CD4-positive, alpha-beta T cell (primary cell): ENCODE data around the gene COX7A2. TPM values are rescaled to one million over a fixed set of nuclear protein-coding genes. Genes with fewer than 3 reads are reported as not detected.

ENCODE experiments used
- ATAC-seq: fragments of 200-7000 bp; cut with Tn5 transposase; one replicate; pipeline ENCODE4 v1.10.0; 2022; ENCODE audit warnings: mild to moderate bottlenecking; ENCODE audit not compliant: poor library complexity
- CTCF ChIA-PET: fragments of 350-600 bp; sonication (Branson Sonifier 250); formaldehyde crosslinking; loops from one replicate; lab custom pipeline; 2021; ENCODE audit warnings: antibody characterized with exemption, inconsistent platforms; lab: Charles Lee
- POLR2A ChIA-PET: fragments of 350-600 bp; sonication (Branson Sonifier 250); formaldehyde crosslinking; loops from one replicate; lab custom pipeline; 2021; ENCODE audit warnings: antibody characterized with exemption, inconsistent platforms; lab: Charles Lee
- DNase-seq, 14 experiments: peaks; one replicate each; pipeline ENCODE4 v3.0.0-alpha.2; 2013 to 2020; ENCODE audit warnings: mixed read lengths in 2 of 14
- H3K27ac ChIP-seq, 2 donors: one replicate each; pipeline versions ENCODE4 v1.5.1 to v1.7.0; 2013; ENCODE audit warnings: low read length in 2 of 2, low read depth in 1 of 2, mild to moderate bottlenecking in 1 of 2
- H3K27me3 ChIP-seq, 2 experiments: 1 replicate in 1 of 2; 2 replicates in 1 of 2; pipeline versions ENCODE4 v1.6.1 to v1.7.0; 2013; ENCODE audit warnings: low read length in 2 of 2, control low read depth in 1 of 2, mild to moderate bottlenecking in 1 of 2, moderate library complexity in 1 of 2; ENCODE audit not compliant: insufficient read depth in 2 of 2, control insufficient read depth in 1 of 2
- H3K36me3 ChIP-seq: one replicate; pipeline ENCODE4 v1.6.1; 2013; ENCODE audit warnings: low read length, control low read depth; ENCODE audit not compliant: insufficient read depth
- H3K4me1 ChIP-seq: one replicate; pipeline ENCODE4 v1.6.1; 2013; ENCODE audit warnings: low read length, control low read depth; ENCODE audit not compliant: insufficient read depth
- H3K4me3 ChIP-seq: one replicate; pipeline ENCODE4 v1.5.1; 2013; ENCODE audit warnings: mild to moderate bottlenecking, low read length, moderate library complexity
- H3K9me3 ChIP-seq, 2 experiments: 1 replicate in 1 of 2; 2 replicates in 1 of 2; pipeline versions ENCODE4 v1.6.1 to v1.7.0; 2013; ENCODE audit warnings: low read length in 2 of 2, mild to moderate bottlenecking in 2 of 2, control low read depth in 1 of 2, moderate library complexity in 1 of 2; ENCODE audit not compliant: control insufficient read depth in 1 of 2, insufficient read depth in 1 of 2
- H3K27ac Mint-ChIP-seq: one replicate; pipeline ENCODE4 v1.8.0; 2020; ENCODE audit warnings: mixed read lengths
- H3K27me3 Mint-ChIP-seq: one replicate; pipeline ENCODE4 v1.8.0; 2021; ENCODE audit warnings: mixed read lengths
- H3K36me3 Mint-ChIP-seq: one replicate; pipeline ENCODE4 v1.8.0; 2021; ENCODE audit warnings: low read depth, mixed read lengths
- H3K4me1 Mint-ChIP-seq: one replicate; pipeline ENCODE4 v1.8.0; 2021; ENCODE audit warnings: low read depth, mixed read lengths
- H3K4me3 Mint-ChIP-seq: one replicate; pipeline ENCODE4 v1.8.0; 2020; ENCODE audit warnings: mild to moderate bottlenecking, mixed read lengths
- H3K9me3 Mint-ChIP-seq: one replicate; pipeline ENCODE4 v1.8.0; 2020; ENCODE audit warnings: mixed read lengths
- intact Hi-C, 2 experiments: fragments of 100-400 bp; cut with DNase I in 1 of 2; cut with micrococcal nuclease in 1 of 2; formaldehyde crosslinking; loops; one replicate each; pipeline versions ENCODE4 v1.15.1 to v1.9.0; 2023 to 2025; cut with DNase I, micrococcal nuclease
- total RNA-seq, 174 experiments: library from RNA in 2 of 174; stranded (reverse) in 2 of 174; gene quantifications; one replicate each; pipeline ENCODE4 v1.2.3 and lab custom pipeline; 2021 to 2026
- TF ChIP-seq, protein P1 (sequence below): fragments of 200-600 bp; IDR thresholded peaks from one replicate; pipeline ENCODE4 v1.8.0; 2022; ENCODE audit warnings: antibody characterized with exemption, mild to moderate bottlenecking

Gene COX7A2
- total RNA-seq, 2 experiments from 2014 or later: 189 to 195 TPM

DNA sequence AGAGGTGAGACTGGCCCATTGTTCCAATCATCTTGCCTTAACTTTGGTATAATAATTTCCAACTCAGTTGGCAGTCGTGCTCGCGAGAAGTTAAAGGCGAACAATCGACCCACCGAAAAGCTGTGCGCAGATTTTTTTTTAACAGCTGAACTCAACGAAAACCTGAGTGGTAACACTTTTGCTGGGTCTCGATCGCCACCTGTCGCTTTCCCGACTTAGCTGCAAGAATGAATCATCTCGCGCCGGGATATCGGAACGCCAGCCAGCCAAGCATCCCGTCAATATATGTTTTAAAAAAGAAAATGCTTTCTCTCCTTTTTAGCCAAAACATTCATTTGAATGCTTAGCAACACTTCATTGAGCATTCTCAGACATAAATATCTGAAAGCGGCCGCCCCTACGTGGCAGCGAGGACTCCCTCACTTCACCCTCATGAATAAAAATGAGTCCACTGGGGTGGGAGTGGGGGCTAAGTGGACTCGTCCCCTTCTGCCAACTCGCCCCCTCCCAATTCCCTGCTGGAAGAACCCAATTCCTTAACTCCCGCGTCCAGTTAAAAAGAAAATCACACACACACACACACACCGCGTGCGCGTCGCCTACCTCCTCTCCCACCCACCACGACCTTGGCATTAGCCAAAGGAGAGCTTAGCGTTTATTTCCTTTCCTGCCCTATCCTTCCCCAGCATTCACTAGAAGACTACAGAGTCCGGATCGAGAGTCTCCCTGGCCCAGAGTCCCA is 39.2 kb downstream of the COX7A2 start:
- Mint-ChIP-seq H3K4me1 (peaks cover 63% of the 10 kb centered on the region), H3K27me3 (peaks cover 94% of the 10 kb centered on the region), H3K9me3 (no peaks in the 10 kb centered on the region), H3K4me3 (peak overlapping the region; percentile 57), H3K27ac (no peak overlapping the region), H3K36me3 (no peaks in the 10 kb centered on the region)
- peak in 4 of 14 experiments; percentile 20 to 49 (median 34) for DNase-seq
- no peak overlapping the region for H3K27ac ChIP-seq
- peaks cover 0 to 16% of the 10 kb centered on the region in 2 experiments for H3K9me3 ChIP-seq
- ATAC-seq: no peak
- ChIA-PET POLR2A (no interaction called here), CTCF (interaction anchor here (0.5 kb wide), 1 partner anchor 1550 kb away, joined by 3 read pairs; no protein-coding TSS in a partner anchor)
- H3K27me3 ChIP-seq: peaks cover 64 to 83% of the 10 kb centered on the region in 2 experiments
- TF ChIP-seq, protein P1, sequence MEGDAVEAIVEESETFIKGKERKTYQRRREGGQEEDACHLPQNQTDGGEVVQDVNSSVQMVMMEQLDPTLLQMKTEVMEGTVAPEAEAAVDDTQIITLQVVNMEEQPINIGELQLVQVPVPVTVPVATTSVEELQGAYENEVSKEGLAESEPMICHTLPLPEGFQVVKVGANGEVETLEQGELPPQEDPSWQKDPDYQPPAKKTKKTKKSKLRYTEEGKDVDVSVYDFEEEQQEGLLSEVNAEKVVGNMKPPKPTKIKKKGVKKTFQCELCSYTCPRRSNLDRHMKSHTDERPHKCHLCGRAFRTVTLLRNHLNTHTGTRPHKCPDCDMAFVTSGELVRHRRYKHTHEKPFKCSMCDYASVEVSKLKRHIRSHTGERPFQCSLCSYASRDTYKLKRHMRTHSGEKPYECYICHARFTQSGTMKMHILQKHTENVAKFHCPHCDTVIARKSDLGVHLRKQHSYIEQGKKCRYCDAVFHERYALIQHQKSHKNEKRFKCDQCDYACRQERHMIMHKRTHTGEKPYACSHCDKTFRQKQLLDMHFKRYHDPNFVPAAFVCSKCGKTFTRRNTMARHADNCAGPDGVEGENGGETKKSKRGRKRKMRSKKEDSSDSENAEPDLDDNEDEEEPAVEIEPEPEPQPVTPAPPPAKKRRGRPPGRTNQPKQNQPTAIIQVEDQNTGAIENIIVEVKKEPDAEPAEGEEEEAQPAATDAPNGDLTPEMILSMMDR: no peak
- H3K4me1 ChIP-seq: peaks cover 62% of the 10 kb centered on the region
- intact Hi-C loops: loop anchor here in 1 of 2 experiments (2.0 kb wide), 1 partner anchor 1114 kb away; no protein-coding TSS in a partner anchor
- peak overlapping the region; percentile 16 for H3K4me3 ChIP-seq
- H3K36me3 ChIP-seq: no peaks in the 10 kb centered on the region

DNA sequence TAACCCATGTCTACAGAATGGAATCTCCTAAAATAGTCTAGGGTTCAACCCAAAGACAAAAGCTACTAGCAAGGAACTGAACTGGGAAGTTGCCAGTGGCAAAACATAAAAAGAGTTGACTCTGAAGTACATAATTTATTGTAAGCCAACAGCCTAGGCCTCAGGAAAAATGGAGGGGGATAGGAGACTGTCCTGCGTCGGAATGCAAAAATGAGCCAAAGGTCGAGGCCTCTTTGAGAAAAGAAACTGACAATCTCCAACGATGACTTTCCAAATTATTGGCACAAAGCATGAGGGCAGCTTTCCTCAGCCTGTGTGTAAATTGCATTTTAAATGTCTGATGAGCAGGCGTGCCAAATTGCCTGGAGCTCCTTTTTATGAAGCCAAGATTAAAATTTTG is 39.9 kb downstream of the COX7A2 start:
- Histone ChIP-seq H3K27me3 (peaks cover 62 to 84% of the 10 kb centered on the region in 2 experiments), H3K9me3 (peaks cover 0 to 16% of the 10 kb centered on the region in 2 experiments), H3K36me3 (no peaks in the 10 kb centered on the region), H3K27ac (no peak overlapping the region), H3K4me1 (peaks cover 57% of the 10 kb centered on the region), H3K4me3 (no peak overlapping the region)
- Mint-ChIP-seq H3K36me3 (no peaks in the 10 kb centered on the region), H3K4me3 (peak overlapping the region; percentile 46), H3K4me1 (peaks cover 58% of the 10 kb centered on the region), H3K27ac (no peak overlapping the region), H3K9me3 (no peaks in the 10 kb centered on the region), H3K27me3 (peaks cover 93% of the 10 kb centered on the region)
- intact Hi-C loops: loop anchor here in 1 of 2 experiments (2.0 kb wide), 1 partner anchor 1113 kb away; no protein-coding TSS in a partner anchor
- POLR2A ChIA-PET: no interaction called here
- DNase-seq (no peak), ATAC-seq (no peak)
- TF ChIP-seq, protein P1: no peak
- CTCF ChIA-PET: interaction anchor here (1.2 kb wide), 1 partner anchor 12 kb away, joined by 4 read pairs; no protein-coding TSS in a partner anchor

DNA sequence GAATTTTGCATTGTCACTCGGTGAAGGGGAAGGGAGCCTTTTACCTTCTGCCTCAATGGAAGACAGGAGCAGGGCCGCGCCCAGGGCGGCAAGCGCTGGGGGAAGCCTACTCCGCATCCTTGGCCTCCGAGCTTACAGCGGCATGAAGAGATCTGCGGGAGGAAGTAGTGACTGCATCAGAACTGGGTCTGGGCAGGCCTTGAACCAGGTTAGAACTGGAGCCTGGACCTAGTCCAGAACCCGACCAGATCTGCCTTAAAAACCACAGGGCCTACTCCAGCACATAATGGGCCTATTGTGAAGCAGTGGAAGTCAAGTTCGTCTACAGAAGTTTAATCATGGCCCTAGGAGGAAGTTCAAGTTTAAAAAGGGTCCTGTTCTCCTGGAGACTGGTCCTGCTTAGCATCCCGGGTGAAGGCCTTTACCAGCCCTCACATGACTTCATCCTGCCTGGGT is 40.9 kb downstream of the COX7A2 start:
- H3K9me3 ChIP-seq: peaks cover 0 to 16% of the 10 kb centered on the region in 2 experiments
- no peaks in the 10 kb centered on the region for H3K36me3 Mint-ChIP-seq
- CTCF ChIA-PET: interaction anchor here (1.2 kb wide), 1 partner anchor 11 kb away, joined by 4 read pairs; no protein-coding TSS in a partner anchor
- intact Hi-C loops: no loop called here
- no peak overlapping the region for H3K4me3 ChIP-seq
- peaks cover 47% of the 10 kb centered on the region for H3K4me1 ChIP-seq
- H3K4me3 Mint-ChIP-seq: no peak overlapping the region
- DNase-seq (no peak), ATAC-seq (no peak)
- H3K27me3 Mint-ChIP-seq: peaks cover 90% of the 10 kb centered on the region
- no peaks in the 10 kb centered on the region for H3K36me3 ChIP-seq
- H3K4me1 Mint-ChIP-seq: peaks cover 48% of the 10 kb centered on the region
- no peak overlapping the region for H3K27ac ChIP-seq
- TF ChIP-seq, protein P1: no peak
- no peaks in the 10 kb centered on the region for H3K9me3 Mint-ChIP-seq
- no peak overlapping the region for H3K27ac Mint-ChIP-seq
- H3K27me3 ChIP-seq: peaks cover 53 to 75% of the 10 kb centered on the region in 2 experiments
- POLR2A ChIA-PET: interaction anchor here (0.6 kb wide), 1 partner anchor 372 kb away, joined by 3 read pairs; no protein-coding TSS in a partner anchor
